GM21360 (cell line): ENCODE data around the gene PCNX2.
"Not testable (repeated sequence)": the region's sequence is repeated elsewhere in the genome, so short reads cannot be mapped to it uniquely, and the experiment has no call there.

Experiments used
- ATAC-seq: cut with Tn5 transposase; IDR thresholded peaks from one replicate; pipeline ENCODE4 v1.9.1; 2021; ENCODE audit warnings: mild to moderate bottlenecking, moderate library complexity; ENCODE audit not compliant: unreplicated experiment

PCNX2 gene

DNA sequence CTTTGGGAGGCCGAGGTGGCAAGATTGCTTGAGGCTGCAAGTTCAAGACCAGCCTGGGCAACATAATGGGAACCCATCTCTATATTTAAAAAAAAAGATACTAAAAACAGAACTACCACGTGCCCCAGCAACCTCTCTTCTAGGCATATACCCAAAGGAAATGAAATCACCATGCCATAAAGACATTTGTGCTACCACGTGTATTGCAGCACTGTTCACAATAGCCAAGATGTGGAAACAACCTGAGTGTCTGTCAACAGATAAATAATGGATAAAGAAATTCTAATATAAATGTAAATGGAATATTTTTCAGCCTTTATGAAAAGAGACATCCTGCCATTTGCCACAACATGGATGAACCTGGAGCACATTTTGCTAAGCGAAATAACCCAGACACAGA is 128.6 kb downstream of the PCNX2 start:
- ATAC-seq, result no peak

DNA sequence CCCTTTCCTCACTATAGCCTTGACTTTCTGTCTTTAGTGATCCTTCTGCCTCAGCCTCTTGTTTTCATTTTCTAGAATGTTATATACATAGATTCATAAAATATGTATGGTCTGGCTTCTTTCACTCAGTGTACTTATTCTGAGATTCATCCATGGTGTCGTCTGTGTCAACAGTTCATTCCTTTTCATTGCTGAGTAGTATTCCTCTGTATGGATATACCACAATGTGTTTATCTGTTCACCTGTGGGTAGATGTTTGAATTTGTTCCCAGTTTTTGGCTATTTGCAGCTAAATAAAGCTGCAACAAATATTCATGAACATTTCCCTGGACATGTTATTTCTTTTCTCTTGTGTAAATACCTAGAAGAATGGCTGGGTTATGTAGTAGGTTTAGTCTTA is 131.8 kb downstream of the PCNX2 start:
- ATAC-seq, result no peak

- ATAC-seq, result no peak
Measured at GRCh38 chr1:233158322-233158721, 137.2 kb downstream of the PCNX2 start.

- no peak for ATAC-seq
Measured at GRCh38 chr1:233157245-233157644, 138.3 kb downstream of the PCNX2 start.

GRCh38 chr1:233151861-233152260 is 143.7 kb downstream of the PCNX2 start:
- no peak for ATAC-seq

GRCh38 chr1:233144434-233144833 is 151.1 kb downstream of the PCNX2 start:
- ATAC-seq, result no peak

DNA sequence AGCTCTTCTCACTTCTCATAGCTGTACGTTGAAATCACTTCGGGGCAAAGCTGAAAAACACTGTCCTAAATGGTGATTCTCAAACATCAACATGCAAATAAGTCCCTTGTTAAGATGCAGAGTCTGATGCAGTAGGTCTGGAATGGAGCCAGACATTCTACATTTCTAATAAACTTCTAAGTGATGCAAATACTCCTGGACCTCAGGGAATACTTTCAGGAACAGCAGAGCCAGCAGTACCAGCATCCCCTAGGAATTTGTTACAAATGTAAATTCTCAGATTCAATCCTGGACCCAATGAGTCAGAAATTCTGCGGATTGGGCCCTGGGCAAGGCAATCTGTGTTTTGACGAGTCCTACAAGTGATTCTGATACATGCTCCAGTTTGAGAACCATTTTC is 152.3 kb downstream of the PCNX2 start:
- no peak for ATAC-seq

DNA sequence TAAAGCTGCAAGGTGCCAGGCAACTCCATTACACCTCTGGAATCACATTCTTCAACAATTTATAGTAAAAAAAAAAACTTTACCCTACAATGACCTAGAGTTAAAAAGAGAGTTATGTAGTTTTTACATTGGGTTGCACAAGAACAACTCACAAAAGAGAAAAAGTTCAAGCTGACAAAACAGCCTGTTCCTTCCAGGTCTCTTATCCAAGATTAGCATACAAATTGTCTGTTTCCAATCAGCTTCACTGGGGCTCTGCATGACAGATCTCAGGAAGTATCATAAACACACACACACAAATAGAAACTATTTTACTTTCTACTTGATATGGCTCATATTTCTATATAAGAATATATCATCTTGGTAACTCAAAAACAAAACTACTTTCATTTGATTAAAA is 154.6 kb downstream of the PCNX2 start:
- no peak for ATAC-seq

GRCh38 chr1:233140499-233140898 is 155.0 kb downstream of the PCNX2 start:
- no peak for ATAC-seq

DNA sequence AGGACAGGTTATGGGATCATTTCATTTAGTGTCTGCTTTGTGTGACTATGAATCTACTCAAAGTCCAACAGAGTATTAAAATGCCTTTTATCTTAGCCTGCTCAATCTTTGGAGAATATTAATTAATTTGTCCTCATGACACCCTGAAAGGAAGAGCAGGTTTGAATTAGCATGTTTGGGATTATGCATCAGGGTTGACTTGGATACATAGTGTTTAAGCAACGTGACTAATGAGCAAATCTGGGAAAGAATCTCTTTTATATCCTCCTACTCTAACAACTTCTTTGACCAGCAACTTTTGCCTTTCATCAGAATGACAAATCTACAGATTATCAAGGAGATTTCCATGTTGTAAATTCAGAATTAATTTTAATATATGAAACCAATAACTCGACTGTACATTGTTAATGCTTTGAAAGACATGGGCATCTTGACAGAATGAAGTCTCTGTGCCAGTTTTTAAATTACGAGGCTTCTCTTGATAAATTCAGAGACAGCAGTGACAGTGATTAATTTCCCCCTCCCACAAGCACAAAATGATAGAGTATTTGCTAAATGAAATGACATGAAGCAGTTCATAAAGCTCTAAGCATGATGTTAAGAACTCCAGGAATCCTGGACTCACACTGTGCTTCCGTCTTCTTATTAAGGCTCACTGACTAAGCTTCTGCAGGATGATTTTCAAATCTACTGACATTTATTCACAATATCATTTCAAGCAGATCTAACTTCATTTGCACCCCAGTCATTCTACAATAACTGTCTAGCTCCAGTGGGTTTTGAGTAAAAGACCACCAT is 156.5 kb downstream of the PCNX2 start:
- ATAC-seq, result no peak

- no peak for ATAC-seq
Measured at GRCh38 chr1:233135833-233136232, 159.7 kb downstream of the PCNX2 start.

GRCh38 chr1:233132445-233132844 is 163.1 kb downstream of the PCNX2 start:
- ATAC-seq, result no peak

- ATAC-seq, result not testable (repeated sequence)
Measured at GRCh38 chr1:233129031-233129430, 166.5 kb downstream of the PCNX2 start.

- no peak for ATAC-seq
Measured at GRCh38 chr1:233127157-233127556, 168.4 kb downstream of the PCNX2 start.

- no peak for ATAC-seq
Measured at GRCh38 chr1:233122779-233123178, 172.7 kb downstream of the PCNX2 start.

GRCh38 chr1:233121947-233122559 is 173.5 kb downstream of the PCNX2 start:
- no peak for ATAC-seq

DNA sequence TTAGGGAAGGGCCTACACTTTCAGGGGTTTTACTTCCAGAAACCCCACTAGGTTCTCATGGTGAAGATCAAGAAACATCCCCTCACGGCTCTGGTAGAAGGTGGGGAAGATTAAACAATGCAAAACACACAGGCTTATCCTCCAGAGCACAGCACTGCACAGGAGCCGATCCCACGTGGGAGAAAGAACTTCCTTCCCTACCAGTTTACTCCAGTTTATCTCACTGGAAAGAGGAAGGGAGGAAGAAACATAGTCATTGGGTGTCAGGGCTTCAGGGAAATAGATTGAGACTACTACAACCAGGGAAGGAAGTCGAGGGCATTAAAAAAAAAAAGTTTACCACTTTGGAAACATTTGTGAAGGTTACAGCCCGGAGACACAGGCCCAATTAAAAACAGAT is 180.7 kb downstream of the PCNX2 start:
- ATAC-seq, result no peak

- no peak for ATAC-seq
Measured at GRCh38 chr1:233114159-233114558, 181.4 kb downstream of the PCNX2 start.

- ATAC-seq, result no peak
Measured at GRCh38 chr1:233113009-233113879, 182.3 kb downstream of the PCNX2 start.

DNA sequence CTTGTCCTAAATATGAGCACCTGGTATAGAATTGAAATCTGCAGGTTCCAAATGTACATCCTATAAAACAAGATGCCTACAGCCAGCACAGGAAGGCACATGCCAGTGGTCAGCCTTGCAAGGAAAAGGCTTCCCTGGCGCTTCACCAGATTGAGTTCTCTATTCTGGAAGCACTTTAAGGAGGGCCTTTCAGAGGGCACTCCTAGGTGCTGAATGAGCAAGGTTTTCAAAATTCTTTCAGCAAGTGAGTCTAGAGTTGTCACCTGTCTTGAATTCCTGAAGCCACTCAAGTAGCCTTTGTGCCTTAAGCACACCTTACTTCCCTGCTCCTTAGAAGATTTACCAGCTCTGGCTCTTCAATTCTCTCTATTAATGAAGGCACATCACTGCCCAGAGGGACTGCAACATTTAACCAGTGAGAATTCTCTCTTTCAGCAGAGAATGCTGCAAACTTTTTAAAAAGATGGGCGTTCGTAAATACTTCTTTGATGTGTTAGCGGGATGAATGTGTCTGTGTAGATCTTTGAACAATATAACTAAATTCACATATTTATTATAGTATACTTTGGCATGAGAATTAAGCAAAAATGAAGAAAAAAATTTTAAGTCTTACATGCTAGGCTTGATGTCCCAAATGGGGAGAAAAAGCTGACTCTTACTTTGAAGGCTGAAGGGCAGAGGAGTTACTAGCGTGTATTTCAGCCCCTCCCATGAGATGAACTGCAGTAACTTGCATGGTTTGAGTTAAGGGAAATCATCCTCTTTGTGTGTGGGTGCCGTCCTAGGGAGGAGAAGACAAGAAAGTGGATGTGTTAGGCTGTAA is 183.1 kb downstream of the PCNX2 start:
- ATAC-seq, result no peak

DNA sequence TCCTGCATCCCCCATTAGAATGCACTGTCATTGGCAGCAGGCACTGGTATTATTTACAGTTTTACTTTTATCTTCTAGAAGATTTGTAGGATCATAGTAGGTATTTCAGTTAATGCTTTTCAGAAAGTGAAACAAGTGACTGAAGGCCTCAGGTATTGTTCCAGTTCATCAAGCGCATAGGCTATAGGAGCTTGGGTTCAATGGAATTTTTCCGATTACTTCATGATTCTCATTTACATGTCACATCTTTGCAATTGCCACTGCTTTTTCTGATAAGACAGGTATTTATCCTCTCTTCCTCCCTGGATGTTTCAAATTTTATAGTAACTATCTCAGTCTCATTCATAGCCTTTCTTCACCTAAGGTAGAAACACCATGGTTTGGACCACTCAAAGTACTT is 183.8 kb downstream of the PCNX2 start:
- no peak for ATAC-seq
